Measurements from ENCODE around the gene NRXN2.

GRCh38 chr11:64611869-64612646, 110.9 kb downstream of the NRXN2 start:
- no peak for TF ChIP-seq EZH2 (IDR thresholded peaks at IDR 0.05; ENCODE audit: borderline replicate concordance, low read length)
- no peak for TF ChIP-seq CTCF (IDR thresholded peaks at IDR 0.05; ENCODE audit: low read length)
